NK-92 (cell line): Measurements from ENCODE around the gene TNS3.

Experiments
- DNase-seq: peaks from one replicate; lab custom pipeline; 2025; ENCODE audit not compliant: unreplicated experiment; lab: John Stamatoyannopoulos, UW

The TNS3 gene

GRCh38 chr7:47291461-47292081 is 290.3 kb downstream of the TNS3 start:
- no peak for DNase-seq

- DNase-seq: no peak
These were observed 291.0 kb downstream of the TNS3 start for GRCh38 chr7:47290867-47291266.

- DNase-seq: no peak
These were observed 291.4 kb downstream of the TNS3 start for GRCh38 chr7:47290466-47290865.

GRCh38 chr7:47288060-47288459 is 293.9 kb downstream of the TNS3 start:
- no peak for DNase-seq

GRCh38 chr7:47285860-47286491 is 295.9 kb downstream of the TNS3 start:
- DNase-seq: no peak

GRCh38 chr7:47284691-47285635 is 296.9 kb downstream of the TNS3 start:
- DNase-seq: no peak

GRCh38 chr7:47283497-47284131 is 298.3 kb downstream of the TNS3 start:
- DNase-seq: no peak

GRCh38 chr7:47282790-47283496 is 299.0 kb downstream of the TNS3 start:
- DNase-seq: no peak

GRCh38 chr7:47281966-47282643 is 299.8 kb downstream of the TNS3 start:
- no peak for DNase-seq

GRCh38 chr7:47281161-47281560 is 300.8 kb downstream of the TNS3 start:
- no peak for DNase-seq

- DNase-seq: no peak
These were observed 301.8 kb downstream of the TNS3 start for GRCh38 chr7:47280114-47280513.

- no peak for DNase-seq
These were observed 303.9 kb downstream of the TNS3 start for GRCh38 chr7:47278043-47278442.

- DNase-seq: no peak
These were observed 304.6 kb downstream of the TNS3 start for GRCh38 chr7:47277321-47277781.

- DNase-seq: no peak
These were observed 307.7 kb downstream of the TNS3 start for GRCh38 chr7:47273974-47274766.

GRCh38 chr7:47273088-47273487 is 308.8 kb downstream of the TNS3 start:
- no peak for DNase-seq

- DNase-seq: no peak
These were observed 310.2 kb downstream of the TNS3 start for GRCh38 chr7:47271749-47272148.

- DNase-seq: no peak
These were observed 312.8 kb downstream of the TNS3 start for GRCh38 chr7:47268851-47269836.

- no peak for DNase-seq
These were observed 314.6 kb downstream of the TNS3 start for GRCh38 chr7:47267346-47267745.
